GM12873 (cell line): ENCODE measurements around the gene PTPRN2.

Source experiments
- TF ChIP-seq, protein P1 (sequence below): IDR thresholded peaks from 2 replicates; pipeline ENCODE4 v1.5.1; 2012; ENCODE audit warnings: low read depth, mild to moderate bottlenecking, moderate library complexity, low read length, control low read depth; ENCODE audit not compliant: insufficient read depth; ENCODE audit errors: missing control alignments

Gene PTPRN2

DNA sequence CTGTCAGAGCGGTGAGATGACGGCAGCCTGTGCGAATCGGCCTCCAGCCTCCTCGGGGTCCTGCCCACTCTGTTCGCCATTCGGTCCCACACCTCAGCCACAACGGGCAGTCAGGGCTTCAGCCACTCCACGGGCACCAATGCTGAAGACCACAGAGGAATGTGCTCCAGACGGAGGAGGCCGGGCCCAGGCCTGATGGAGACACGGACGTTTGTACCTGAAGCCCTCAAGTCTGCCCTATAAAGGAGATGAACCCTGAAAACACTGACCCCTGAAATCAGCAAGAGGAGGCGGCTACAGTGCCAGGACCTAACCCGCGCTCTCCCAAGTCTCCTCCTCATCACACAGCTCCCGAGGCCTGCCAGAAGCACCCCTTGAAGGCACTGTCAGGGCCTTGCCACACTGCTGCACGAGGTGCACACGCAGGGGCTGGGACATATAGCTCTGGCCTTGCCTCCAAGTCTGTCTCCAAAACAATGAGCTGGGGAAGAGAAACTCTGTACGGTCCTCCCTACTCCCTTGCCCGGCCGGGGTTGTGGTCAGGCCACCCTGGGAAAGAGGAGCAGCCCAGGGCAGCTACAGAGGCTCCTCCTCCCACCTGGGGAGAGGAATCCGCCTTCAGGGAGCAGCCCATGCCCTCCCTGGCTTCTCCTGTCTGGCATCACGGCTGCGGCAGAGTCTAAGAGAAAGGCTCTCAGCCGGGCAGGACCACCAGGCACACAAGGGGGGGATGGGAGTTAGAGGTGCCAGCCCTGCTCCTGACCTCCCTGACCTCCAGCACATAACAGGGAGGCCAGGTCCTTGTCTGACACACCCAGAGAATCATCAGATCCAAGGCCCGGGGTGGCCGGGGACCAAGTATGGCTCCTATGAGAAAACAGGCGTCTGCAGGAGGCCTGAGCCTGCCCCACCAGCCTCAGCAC lies 310.1 kb downstream of the PTPRN2 start:
- TF ChIP-seq, protein P1, sequence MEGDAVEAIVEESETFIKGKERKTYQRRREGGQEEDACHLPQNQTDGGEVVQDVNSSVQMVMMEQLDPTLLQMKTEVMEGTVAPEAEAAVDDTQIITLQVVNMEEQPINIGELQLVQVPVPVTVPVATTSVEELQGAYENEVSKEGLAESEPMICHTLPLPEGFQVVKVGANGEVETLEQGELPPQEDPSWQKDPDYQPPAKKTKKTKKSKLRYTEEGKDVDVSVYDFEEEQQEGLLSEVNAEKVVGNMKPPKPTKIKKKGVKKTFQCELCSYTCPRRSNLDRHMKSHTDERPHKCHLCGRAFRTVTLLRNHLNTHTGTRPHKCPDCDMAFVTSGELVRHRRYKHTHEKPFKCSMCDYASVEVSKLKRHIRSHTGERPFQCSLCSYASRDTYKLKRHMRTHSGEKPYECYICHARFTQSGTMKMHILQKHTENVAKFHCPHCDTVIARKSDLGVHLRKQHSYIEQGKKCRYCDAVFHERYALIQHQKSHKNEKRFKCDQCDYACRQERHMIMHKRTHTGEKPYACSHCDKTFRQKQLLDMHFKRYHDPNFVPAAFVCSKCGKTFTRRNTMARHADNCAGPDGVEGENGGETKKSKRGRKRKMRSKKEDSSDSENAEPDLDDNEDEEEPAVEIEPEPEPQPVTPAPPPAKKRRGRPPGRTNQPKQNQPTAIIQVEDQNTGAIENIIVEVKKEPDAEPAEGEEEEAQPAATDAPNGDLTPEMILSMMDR, result no peak

DNA sequence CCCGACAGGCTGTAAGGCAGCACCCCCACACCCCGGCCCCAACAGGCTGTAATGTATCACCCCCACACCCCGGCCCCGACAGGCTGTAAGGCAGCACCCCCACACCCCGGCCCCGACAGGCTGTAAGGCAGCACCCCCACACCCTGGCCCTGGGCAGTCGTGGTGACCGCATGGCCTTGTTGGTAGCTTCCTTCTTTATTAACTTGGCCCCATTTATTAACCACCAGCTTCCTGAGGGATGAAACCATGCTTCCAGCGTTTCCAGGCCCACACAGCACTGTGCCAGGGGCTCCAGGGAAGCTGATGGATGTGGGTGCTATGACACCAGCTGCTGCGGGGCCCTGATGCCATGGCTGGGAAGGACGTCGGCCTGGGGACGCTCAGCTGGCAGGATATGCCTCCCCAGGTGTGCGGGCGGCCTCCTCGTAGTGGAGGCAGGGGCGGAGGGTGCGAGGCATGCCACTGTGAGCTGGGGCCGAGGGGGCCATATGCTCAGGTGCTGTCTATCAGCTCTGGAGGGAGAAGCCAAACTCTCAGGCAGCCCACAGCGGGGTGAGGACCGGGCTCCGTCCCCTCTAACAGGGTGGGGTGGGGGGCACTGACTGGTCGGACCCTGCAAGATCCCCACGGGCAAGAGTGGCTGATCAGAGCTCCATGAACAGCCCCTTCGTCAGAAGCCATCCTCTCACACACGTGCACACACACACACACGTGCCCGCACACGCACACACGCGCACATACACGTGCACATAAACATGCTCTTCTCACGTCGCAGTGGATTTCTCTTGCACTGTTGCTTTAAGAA lies 311.0 kb downstream of the PTPRN2 start:
- TF ChIP-seq, protein P1, result no peak

DNA sequence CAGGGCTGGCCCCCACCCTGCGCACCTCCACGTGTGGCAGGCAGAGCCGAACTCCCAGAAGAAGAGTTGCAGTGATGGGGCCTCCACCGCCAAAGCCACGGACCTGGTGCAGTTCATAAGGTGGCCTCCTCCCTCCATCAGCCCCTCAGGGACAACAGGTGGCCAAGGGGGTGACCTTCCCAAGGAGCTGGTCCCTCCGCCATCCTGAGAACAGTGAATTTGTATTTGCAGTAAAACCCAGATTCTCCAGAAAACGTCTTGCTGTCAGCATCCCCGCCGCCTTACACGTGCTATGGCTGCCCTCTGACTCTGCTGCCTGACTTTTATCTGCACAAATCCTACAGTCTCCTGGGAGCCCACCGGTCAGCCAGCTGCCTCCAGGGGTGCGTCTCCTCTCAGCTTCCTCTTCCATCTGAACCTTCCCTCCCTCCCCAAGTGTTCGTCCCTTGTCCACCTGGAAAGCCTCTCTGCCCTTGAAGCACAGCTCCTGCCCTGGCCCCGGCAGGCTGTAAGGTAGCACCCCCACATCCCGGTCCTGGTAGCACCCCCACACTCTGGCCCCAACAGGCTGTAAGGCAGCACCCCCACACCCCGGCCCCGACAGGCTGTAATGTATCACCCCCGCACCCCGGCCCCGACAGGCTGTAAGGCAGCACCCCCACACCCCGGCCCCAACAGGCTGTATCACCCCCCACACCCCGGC lies 311.8 kb downstream of the PTPRN2 start:
- TF ChIP-seq, protein P1, result no peak

DNA sequence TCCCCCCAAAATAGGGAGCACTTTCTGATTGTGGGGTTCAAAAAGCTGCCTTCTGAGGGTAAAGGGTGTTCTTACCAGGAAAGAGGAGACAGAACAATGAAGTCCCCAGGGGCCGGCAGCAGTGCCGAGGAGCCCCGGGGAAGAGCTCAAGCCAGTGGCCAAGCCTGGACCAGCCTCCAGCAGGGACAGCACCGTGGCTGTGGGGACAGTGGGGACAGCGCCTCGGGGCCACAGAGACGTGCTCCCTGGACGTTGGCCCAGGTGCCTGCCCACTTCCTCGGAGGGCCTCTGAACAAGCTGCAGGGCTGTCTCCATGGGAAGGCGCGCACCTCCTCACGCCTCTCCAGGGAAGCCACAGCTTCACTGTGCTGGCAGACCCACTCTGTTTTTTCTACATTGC lies 312.6 kb downstream of the PTPRN2 start:
- TF ChIP-seq, protein P1, result no peak

DNA sequence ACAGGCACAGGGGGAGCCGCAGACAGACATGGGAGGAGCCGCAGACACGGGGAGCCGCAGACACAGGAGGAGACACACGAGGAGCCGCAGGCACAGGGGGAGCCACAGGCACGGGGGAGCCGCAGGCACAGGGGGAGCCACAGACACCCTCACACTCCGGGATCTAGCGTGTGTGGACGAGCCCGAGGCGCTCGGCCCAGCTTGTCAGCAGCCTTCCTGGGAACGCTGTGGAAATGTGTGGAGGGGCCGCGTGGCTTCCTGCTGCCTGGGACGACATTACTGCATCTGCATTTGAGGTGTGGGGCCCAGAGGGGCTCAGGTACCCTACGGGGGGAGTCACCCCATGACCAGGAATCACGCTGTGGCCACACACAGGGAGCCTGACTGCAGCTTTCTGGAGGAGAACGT lies 313.2 kb downstream of the PTPRN2 start:
- TF ChIP-seq, protein P1, result no peak

DNA sequence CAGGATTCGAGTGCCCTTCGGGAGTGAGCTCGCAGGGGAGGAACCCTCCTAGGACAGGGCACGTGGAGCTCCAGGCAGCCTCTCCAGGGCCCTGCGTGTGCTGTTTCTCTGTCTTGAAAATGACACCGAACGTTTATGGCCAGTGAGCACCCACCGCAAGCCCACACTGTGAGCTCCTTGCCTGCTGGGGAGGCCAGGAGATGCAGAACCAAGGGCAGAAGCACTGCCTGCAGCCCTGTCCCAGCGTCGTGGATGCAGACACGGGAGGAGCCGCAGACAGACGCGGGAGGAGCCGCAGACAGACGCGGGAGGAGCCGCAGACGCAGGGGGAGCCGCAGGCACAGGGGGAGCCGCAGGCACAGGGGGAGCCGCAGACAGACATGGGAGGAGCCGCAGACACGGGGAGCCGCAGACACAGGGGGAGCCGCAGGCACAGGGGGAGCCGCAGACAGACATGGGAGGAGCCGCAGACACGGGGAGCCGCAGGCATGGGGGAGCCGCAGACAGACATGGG lies 314.4 kb downstream of the PTPRN2 start:
- TF ChIP-seq, protein P1, result no peak
